ENCODE data around the gene NTRK3.

The NTRK3 gene

DNA sequence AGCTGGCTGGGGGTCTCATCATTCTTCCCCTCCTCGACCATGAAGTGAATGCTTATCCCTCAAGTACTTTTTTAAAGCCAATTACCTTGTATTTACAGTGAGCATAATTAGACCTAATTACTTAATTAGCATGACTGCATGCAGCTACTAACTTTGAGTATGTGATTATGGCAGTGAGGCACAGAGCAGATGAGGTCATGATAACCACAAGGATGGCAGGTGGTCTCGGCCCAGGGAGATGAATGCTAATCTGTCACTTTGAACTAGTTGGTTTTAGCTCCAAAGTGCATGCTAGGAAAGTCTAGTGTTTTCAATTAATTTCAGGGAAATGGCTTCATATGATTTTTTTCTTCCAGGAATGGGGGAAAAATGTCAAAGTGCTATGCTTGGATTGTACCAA is 233.8 kb downstream of the NTRK3 start:
- no peak for DNase-seq

DNA sequence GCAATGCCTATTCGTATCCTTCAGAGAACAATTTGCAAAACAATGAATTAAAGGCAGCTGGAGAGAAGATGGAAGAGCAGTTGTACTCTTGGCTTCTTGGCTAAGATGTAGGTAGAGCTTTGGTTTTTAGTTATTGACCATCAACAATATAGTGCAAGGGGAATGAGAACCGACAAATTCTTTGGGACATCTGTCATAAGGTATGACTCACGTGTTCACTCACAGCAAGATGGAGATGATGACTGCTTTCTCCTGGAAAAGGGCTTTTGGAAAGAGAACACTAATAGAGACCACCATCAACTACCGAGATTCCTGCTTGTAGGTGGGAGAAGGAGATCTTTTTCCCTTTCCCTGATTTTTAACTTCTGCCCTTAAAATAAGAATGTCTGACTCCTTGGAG is 234.9 kb downstream of the NTRK3 start:
- no peak for DNase-seq

DNA sequence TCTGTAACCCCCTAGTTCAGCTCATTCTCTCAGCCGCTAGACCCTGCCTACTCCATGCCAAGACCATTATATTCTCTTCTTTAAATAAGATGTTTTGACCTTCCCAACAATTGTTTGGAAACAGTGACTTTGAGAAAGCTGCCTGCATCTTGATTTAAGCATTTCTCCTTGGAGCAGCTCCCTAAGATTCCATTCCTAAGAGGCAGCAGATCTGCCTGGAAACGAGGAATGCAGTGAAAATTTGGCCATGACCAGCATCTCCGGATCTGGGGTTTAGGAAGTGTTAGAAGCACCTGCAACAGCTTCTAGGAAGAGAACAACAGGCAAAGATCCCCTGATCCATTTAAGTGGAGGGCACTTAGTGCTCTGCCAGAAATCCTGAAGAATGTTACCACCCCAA is 235.7 kb downstream of the NTRK3 start:
- DNase-seq: no peak

DNA sequence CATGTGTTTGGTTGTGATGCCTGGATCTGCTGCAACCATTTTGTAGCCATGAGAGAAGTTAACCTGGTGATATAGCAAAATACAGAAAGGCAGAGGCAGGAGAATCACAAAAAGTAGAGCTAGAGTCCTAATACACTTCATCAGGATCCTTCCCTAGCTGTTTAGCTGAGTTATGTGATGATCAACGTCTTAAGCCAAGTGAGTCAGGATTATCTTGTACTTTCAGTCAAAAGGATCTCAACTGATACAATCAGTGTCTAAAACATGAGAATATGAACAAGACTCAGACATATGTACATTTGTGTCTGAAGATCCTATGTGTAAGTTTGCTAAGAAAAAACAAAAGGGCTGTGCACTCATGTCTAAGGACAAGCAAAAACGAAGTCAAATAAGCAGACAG is 236.9 kb downstream of the NTRK3 start:
- no peak for DNase-seq

DNA sequence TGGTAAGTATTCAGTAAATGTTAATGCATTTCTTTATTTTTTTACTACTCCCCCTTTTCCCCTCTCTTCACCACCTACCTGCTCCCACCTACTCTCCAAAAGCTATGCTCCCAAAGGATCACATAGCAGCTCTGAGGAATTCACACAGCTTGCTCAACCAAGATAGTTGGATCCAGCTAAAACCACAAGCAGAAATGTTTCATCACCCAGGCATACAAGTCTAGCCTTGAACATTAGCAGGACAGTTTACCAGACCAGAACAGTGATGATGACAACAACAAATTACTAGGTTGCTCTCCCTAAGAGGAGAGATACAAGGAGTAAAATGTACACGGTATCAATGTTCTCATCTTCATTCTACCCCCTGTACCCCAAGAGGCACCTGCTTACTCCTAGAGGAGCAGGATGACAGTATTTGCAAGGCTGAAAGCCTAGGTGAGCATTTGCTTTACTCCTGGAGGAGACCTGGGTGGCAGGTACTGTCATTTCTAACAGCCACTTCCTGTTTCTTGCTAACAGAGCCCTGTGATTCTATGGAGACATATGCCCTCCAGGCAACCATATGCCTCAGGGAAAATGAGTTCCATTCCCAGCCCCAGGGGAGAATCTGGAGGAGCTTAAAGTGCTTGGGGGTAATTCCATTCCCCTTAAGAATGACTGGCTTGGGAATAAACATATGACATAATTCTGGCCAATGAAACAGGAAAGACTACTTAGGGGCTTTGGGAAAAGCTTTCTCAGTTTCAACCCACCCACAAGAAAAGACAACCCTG is 237.5 kb downstream of the NTRK3 start:
- no peak for DNase-seq

DNA sequence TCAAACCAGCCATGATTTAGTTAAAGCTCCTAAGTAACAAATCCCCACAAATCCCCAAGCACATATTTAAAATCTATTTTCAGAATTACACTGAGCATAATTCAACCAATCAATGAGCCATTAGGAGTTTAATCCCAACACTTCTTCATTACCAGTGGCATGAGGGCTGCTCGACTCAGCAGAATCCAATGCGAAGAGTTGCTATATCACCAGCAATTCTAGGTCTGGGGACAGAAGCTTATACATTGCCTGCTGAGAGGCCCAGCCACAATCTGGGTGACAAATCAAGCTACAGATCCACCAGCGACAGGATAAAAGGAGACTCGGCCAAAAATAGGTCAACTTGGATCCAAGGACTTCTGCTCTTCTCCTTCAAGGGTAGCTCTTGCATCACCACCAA is 238.8 kb downstream of the NTRK3 start:
- no peak for DNase-seq

DNA sequence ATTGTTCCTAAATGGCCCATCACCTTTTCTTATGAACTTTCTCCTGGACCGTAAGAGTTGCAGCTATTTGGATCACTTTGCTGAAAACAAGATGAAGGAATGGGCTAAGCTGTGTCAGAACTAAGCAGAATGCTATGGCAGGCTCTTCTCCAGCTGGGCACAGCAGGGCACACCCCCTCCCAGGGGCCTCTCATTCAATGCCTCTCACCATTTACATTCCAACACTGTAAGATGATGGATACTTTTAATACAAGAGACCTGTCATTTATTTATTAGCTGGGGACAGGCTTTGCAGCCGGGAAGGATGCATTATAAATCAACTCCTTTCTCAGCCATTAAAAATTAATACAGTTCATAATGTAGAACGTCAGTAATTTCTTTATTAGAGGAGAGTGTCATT is 240.1 kb downstream of the NTRK3 start:
- DNase-seq: no peak

DNA sequence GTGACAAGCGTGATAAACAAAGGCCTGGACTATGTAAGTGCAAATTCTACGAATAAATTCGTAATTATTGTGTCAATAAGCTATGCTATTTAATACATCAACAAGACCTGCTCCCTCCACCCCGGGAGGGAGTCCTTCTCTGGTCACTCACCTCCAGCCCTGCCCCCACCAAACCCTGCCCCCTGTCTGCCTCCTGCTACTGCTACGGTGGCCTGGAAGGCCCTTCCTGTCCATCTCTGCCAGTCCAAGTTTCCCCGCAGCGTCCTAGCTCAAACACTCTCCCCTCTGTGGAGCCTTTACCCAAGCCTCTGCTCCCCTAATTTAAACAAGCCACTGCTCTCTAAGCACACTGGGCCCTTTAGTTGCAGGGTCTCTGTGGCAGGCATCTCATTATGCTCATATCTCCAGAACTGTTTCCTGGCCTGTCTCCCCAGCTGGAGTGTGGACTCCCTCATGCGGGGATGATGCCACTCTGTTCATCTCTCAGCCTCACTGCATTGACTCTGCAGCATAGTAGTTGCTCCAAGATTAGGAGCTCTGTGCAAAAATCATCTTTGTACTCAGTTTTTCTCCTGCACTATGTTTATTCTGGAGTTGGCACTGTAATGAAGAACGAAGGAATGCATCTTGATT is 241.2 kb downstream of the NTRK3 start:
- DNase-seq: no peak

DNA sequence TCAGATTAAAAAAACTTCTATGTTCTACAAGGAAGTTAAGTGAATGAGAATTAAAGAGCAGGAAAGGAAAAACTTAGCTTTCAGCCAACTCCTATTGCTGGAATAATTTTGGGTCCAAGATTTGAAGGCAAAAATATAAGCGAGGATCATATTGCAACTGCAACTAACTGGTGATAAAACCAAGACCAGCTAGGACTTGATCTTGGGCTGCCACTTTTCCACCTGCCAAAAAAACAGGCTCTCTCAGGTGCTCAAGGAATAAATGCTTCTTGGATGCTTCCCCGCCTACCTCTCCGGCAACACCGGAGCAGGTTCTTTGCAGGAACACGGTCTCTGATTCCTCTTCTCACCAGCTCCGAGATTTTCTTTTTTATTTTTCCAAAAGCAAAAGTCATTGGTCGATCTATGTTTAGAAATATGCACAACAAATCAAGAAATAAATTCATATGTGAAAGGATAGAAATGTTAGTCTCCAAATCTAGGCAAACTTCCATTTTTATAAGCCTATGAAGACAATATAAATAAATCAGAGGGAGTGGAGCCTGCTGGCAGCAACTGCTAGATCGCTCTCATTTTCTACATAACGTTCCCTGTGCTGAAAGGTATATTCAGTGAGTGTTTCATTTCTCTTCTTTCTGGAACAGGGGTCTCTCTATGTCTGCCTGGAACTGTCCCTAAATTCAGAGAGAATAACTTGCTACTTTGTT is 241.9 kb downstream of the NTRK3 start:
- DNase-seq: no peak

DNA sequence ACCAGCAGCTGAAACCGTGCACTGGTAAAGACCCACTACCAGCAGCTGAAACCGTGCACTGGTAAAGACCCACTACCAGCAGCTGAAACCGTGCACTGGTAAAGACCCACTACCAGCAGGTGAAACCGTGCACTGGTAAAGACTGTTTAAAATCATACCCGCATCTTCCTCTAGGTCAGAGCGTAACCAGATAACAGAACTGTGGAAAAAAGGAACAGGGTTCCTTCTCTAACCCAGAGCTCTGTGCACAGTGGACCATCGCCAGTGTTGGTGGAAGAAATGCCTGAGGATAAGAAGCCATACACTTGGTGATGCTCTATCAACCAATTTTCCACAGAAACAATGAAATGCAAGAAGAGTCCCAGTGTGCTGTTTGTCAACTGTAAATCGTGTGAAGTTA is 243.4 kb downstream of the NTRK3 start:
- no peak for DNase-seq

DNA sequence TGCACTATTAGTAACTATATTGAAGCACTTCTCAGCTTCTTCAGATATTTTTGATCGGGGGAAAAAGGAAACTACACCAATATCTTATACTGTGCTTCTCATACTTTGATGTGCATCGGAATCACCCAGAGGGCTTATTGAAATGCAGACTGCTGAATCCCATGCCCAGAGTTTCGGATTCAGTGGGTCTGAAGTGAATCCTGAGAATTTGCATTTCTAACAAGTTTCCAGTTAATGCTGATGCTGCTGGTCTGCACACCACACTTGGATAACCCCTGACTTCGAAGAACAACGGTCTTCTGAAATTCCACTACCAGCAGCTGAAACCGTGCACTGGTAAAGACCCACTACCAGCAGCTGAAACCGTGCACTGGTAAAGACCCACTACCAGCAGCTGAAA is 243.9 kb downstream of the NTRK3 start:
- no peak for DNase-seq

DNA sequence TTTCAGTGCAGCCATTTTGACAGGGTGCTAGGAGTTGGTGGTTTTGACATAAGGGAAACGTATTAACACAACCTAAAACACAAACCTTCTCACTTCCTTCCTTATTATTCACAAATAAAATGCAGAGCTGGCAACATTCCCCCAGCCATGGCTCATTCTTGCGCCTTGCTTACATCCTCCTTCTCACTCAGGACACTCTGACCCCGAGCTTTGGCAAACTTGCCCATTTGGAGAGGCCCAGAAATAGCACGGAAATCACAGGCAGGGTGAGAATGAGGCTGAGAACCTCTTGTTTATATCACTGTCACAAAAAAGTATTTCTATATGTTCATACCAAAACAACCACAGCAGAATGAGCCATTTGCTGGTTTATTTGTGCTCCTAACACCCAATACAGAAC is 244.3 kb downstream of the NTRK3 start:
- no peak for DNase-seq

DNA sequence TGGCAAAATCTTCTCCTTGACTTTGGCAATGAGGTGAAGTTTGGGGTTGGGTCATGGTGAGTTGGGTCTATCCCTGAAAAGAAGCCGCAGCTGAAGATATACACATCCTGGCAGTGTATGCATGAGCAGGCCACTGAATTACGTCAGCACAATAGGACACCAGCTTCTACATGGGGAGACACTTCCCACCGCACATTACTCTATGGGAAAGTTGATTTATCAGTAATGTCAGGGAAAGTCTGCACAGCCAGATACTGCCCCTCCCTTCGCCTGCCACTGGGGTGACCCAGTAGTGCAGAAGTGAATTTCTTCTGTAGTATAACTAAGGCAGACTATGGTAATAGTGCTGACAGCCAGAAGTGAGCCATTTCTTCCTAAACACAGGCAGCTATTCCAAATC is 245.0 kb downstream of the NTRK3 start:
- DNase-seq: no peak

DNA sequence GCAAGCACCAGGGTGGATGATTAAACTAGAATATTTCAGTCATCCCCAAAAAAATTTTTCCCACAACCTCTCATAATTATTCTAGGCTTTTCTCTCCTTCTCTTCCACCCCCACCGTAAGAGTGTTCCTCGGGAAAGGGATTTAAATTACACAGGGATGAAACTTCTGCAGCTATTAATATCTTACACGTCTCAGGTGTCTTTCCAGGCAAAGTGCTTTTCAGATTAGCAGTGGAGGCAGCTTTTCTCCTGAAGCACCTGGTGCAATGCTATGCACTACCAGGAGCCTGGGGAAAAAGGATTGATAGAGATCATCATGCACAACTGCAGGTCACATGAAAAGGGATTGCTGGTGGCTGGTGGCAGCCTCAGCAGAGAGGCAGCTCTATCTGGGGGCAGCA is 250.4 kb downstream of the NTRK3 start:
- no peak for DNase-seq

DNA sequence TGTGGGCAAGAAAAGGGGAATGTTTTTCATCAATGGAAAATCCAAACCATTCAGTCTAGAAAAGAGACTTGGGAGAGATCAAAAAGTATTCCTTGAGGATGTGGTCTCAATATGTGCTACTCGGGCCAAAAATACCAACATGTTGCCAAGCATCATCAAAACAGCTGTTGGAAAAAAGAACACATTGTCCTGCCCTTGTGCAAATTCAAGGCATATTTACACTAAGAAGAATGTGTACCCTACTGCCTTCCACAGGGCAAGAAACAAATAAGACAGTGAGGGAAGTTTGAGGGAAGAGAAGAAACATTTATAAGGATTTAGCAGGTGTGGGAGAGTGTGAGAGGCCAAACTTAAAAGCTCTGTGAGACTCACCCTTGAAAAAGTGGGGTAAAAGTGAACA is 252.1 kb downstream of the NTRK3 start:
- DNase-seq: no peak

DNA sequence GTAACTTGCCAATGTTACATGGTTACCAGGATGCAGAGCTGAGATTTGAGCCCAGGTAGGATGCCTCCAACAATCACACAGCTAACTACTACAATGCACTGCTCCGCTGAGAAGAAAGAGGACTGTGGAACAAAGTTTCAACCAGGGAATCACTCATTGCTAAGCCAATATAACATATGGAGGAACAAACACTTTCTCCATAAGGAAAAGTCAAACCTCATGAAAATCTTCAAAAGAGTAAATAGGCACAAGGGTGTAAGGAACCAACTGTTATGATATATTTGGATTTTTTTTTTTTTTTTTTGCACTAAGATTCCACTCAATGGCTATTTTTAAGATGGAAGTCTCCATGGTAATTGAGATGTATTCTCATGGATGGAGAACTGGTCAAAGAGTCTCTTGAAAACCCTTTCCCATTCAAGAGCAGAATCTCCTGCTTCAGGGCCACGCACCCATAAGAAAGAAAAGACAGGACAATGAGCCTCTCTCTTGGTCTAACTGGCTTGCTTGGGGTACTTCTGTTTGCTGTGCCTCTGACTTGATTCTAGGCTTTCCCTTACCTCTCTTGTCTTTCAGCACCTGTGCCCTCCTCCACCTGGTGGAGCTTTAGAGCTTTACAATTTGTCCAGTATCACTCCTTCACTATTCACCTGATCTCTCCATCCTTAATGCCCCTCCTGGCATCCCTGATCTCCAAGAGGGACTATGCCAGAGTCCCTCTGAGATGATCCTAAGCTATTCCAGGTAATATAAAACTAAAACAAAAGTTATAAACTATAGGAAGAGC is 252.8 kb downstream of the NTRK3 start:
- DNase-seq: no peak

DNA sequence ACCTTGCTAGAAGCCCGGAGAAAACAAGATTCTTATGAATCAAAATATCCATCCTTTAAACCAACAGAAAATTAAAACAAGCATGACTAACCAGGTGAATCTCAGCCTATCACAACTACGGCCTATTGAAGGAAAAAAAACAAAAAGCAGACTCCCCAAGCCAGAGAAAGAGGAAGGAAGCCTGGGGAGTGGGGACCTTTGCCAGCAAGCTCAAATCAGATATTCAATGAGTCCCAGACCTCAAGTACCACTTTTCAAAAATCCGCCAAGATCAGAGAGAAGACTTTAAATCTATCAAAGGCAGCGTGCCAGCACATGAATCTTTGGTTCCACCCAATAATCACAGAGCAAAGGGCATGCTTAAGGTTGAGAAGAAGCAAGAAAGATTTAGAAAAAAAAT is 253.8 kb downstream of the NTRK3 start:
- DNase-seq: no peak

DNA sequence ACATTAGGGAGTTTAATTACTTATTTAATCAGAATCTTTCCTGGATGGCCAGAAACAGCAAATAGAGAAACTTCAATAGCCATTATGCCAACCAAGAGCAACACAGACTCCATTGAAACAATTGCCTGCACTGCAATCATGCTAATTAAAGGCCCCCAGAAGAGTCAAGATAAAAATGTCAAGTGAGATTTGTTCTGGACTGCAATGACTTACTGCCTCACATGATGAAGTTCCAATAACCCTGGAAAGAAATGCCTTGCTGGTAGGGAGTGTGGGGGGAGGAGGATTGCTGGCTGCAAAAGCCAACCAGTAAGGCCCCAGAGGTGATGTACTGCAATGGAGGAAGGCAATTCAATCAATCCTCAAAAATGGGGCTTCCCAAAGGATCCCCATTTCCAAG is 257.9 kb downstream of the NTRK3 start:
- DNase-seq: no peak

DNA sequence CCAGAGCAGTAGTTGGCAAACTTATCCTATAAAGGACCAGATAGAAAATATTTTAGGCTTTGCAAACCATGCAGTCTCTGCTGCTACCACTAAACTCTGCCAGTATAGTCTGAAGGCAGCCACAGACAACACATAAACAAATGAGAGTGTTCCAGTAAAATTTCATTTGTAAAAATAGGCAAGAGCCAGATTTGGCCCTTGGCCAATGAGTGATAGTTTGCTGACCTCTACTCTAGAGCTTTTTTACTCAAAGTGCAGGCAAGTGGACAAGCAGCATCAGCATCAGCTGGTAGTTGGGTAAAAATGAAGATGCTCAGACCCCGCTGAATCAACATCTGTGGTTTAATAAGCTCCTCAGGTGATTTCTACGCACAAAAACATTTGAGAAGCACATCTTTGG is 269.8 kb downstream of the NTRK3 start:
- no peak for DNase-seq

DNA sequence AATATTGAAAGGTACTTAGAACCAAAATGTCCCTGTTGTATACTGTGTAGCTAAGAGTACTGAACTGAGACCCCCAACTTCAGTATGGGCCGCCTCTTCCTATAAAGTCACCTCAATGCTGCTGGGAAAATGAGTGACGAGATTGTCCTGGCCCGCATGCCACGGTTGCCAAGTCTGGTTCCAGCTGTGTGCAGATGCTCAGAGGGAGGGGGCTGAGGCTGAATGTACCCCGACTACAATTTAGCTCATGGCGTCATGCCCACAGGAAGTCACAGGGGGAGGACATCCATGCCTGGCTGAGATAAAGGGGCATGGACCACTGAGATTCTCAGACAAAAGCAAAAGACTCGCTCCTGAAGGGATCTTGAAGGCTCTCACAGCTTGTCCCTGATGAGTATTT is 271.1 kb downstream of the NTRK3 start:
- no peak for DNase-seq

DNA sequence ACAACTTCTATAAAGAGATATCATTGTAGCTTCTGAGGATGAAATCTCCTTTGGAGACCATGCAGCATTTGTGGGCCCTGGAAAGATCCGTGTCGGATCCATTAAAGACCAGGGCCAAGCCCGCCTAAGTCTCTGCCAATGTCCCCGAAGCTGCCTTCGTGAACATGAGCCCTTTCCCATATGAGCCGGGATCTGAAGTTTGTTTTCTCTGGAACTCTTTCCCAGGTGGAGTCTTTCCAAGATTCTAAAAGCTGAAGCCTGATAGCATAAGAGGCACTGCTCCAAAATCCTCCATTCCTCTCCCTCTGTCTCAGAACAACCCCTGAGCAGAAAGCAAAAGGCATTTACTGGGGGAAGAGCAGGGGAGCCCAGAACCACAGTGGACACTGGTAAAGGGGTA is 274.6 kb downstream of the NTRK3 start:
- DNase-seq: no peak

DNA sequence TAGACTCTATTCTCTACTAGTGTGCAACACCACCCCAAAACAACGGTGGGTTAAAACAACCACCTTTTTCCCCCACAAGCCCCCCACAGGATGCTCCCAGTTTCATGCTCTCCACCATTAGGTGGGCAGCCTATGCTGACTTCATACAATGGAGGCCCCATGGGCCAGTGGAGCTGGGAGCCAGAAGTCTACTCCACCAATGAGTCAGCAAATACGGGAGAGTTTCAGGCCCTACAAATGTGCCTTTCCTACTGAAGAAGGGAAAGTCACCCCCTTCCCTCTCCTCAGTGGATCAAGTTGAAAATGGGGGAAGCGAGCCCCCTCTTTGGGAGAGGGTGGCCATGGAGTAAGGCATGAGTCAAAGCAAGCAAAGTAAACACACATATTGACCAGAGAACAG is 278.6 kb downstream of the NTRK3 start:
- no peak for DNase-seq

DNA sequence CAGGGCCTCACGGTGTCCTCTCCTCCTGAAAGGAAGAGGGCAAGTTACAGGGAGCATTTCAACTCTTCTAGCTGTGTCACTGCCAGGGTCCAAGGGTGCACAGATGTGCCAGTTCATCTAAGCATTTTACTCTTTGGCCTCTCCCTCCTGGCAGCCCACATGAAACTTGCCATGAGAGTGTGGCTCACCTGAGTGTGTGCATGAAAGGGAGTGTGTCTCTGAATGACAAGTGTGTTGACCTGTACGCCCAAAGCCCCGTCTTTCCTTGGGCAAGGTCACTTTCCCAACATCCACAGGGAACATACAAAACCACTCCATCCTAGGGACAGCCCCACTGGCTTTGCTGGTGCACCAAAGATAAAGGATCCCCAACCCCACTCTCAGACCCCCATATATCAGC is 280.0 kb downstream of the NTRK3 start:
- DNase-seq: no peak
